ENCODE measurements around the gene FAM222B.

The FAM222B gene

GRCh38 chr17:28722417-28723158, 120.0 kb downstream of the FAM222B start:
- H3K4me3 ChIP-seq (ENCODE audit: low read length) = peak overlapping the region; percentile 99; the same call in 1 of the 2 replicates
- TF ChIP-seq ZNF274 (IDR thresholded peaks at IDR 0.05; ENCODE audit: low read depth, low read length) = no peak

DNA sequence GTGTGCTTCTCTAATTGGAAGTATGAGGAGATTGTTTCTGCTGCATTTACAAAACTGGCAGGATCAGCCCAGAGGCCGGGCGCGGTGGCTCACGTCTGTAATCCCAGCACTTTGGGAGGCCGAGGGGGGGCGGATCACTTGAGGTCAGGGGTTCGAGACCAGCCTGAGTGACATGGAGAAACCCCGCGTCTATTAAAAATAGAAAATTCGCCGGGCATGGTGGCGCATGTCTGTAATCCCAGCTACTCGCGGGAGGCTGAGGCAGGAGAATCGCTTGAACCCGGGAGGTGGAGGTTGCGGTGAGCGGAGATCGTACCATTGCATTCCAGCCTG, 121.6 kb downstream of the FAM222B start:
- H3K4me3 ChIP-seq (ENCODE audit: low read length) = peak overlapping the region; percentile 99

- no peak for TF ChIP-seq ZNF274 (IDR thresholded peaks at IDR 0.05; ENCODE audit: low read depth, low read length)
- peak overlapping the region; percentile 99 for H3K4me3 ChIP-seq (ENCODE audit: low read length)
These were observed 122.2 kb downstream of the FAM222B start for GRCh38 chr17:28720247-28720996.

- peak overlapping the region; percentile 48; the same call in 1 of the 2 replicates for H3K4me3 ChIP-seq (ENCODE audit: low read length)
- no peak for TF ChIP-seq ZNF274 (IDR thresholded peaks at IDR 0.05; ENCODE audit: low read depth, low read length)
These were observed 123.6 kb downstream of the FAM222B start for GRCh38 chr17:28719021-28719433.

GRCh38 chr17:28718333-28719020, 124.1 kb downstream of the FAM222B start:
- TF ChIP-seq ZNF274 (IDR thresholded peaks at IDR 0.05; ENCODE audit: low read depth, low read length) = no peak
- H3K4me3 ChIP-seq (ENCODE audit: low read length) = peak overlapping the region; percentile 12; the same call in 1 of the 2 replicates

DNA sequence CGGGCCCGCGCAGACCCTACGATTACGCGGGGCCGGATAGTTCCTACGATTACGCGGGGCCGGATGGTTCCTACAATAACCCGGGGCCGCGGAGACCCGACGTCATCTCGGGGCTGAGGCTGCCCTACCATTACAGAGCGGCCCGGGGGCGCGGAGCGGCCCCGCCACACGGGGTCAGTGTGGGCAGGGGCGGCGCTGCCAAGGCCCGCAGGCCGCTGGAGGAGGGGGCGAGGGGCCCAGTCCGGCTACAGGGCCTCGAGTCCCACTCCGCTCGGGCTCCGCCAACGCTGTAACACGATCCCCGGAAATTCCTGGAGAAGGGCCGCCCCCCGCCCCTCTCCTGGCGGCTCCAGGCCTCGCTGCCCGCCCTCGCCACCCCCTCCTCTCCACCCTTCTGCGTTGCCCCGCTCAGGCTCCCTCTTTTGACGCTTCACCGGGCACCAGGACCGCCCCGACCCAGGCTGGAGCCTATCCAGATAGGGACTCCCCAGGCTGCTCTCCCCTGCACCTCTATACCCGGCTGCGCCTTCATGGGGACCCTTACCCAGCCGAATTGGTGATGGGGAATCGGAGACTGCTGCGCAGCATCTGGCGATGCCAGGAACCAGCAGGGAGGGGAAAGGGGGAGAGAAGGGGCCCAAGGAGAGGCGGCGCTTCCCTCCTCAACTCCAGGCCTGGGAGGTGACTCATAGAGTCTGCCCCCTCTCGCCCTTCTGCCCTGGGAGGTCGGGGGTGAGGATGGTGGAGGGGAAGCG, 124.8 kb downstream of the FAM222B start, which contains the start of gene RAB34:
RAB34 (minus strand) TSS at position 291 of the 755 bp plus-strand sequence. CDS start 602 bp downstream, outside the sequence.
- peak within 1 kb of the TSS; percentile 54 for H3K4me3 ChIP-seq (ENCODE audit: low read length)
- TF ChIP-seq ZNF274 (IDR thresholded peaks at IDR 0.05; ENCODE audit: low read depth, low read length) = no peak

DNA sequence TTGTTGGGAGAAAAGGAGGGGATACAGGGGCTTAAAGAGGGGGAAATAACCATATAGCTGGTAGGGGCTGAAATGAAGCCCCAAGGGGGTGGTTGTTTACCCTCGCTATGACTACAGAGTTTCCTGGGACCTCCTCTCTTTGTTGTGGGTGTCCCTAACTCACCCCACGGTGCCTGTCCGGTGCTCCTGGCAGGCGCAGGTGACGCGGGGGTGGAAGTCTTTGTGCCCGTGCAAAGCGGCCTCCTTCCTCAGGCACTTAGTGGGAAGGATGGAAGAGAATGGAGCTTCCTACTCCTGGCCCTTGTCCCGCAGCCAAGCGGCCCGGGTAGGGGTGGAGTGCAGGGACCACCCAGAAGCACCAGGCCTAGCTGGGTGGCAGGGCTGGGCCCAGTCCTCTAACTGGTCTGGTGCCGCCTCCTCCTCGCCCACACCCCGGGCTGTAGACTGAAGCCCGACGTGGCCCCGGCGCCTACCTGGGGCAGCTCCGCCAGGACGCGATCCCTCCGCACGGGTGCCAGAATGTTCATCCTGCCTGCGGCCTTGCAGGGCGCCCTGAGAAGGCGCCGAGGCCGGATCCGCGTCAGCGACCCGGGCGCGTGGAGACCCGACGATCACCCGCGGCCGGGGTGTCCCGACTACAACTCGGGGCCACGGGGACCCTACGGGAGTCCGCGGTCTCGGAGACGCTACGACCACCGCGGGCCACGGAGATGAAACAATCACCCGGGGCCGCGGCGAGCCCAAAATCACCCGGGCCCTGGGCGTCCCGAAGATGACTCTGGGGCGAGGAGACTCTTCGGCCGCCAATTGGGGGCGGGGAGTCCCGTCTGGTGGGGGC, 125.6 kb downstream of the FAM222B start:
- no peak for TF ChIP-seq ZNF274 (IDR thresholded peaks at IDR 0.05; ENCODE audit: low read depth, low read length)
- H3K4me3 ChIP-seq (ENCODE audit: low read length) = peak overlapping the region; percentile 54

- no peak overlapping the region for H3K4me3 ChIP-seq (ENCODE audit: low read length)
These were observed 127.4 kb downstream of the FAM222B start for GRCh38 chr17:28715217-28715616.

GRCh38 chr17:28714281-28714680, 128.3 kb downstream of the FAM222B start:
- no peak overlapping the region for H3K4me3 ChIP-seq (ENCODE audit: low read length)
- TF ChIP-seq ZNF274 (IDR thresholded peaks at IDR 0.05; ENCODE audit: low read depth, low read length) = no peak

More at GRCh38 chr17:28715217-28715616, 127.4 kb downstream of the FAM222B start:
- TF ChIP-seq ZNF274 (IDR thresholded peaks at IDR 0.05; ENCODE audit: low read depth, low read length) = no peak

- TF ChIP-seq ZNF274 (IDR thresholded peaks at IDR 0.05; ENCODE audit: low read depth, low read length) = no peak
- no peak overlapping the region for H3K4me3 ChIP-seq (ENCODE audit: low read length)
These were observed 129.7 kb downstream of the FAM222B start for GRCh38 chr17:28712705-28713415.

GRCh38 chr17:28712032-28712704, 130.4 kb downstream of the FAM222B start:
- TF ChIP-seq ZNF274 (IDR thresholded peaks at IDR 0.05; ENCODE audit: low read depth, low read length) = no peak
- H3K4me3 ChIP-seq (ENCODE audit: low read length) = peak overlapping the region; percentile 57; the same call in 1 of the 2 replicates

- H3K4me3 ChIP-seq (ENCODE audit: low read length) = peak within 1 kb of the TSS; percentile 69
- TF ChIP-seq ZNF274 (IDR thresholded peaks at IDR 0.05; ENCODE audit: low read depth, low read length) = no peak
These were observed 130.9 kb downstream of the FAM222B start, which contains the start of gene PROCA1 for GRCh38 chr17:28711723-28712031. TSS of gene PROCA1 (minus strand) at chr17:28711888. CDS start at chr17:28711660, 228 bp downstream.
